Mesothelial cell of epicardium (in vitro differentiated cells): ENCODE results near the gene IFI44. TPM values are rescaled to one million over a fixed set of nuclear protein-coding genes. Genes with fewer than 3 reads are reported as not detected.

Source experiments
- DNase-seq, 2 experiments: peaks; one replicate each; pipeline ENCODE4 v3.0.0; 2021; ENCODE audit warnings: low spot score in 2 of 2; ENCODE audit not compliant: unreplicated experiment in 2 of 2
- H3K27ac Mint-ChIP-seq: 2 replicates; pipeline ENCODE4 v1.8.0; 2021; ENCODE audit warnings: mixed read lengths
- H3K27me3 Mint-ChIP-seq: 2 replicates; pipeline ENCODE4 v1.8.0; 2021; ENCODE audit warnings: low read depth, mixed read lengths
- H3K36me3 Mint-ChIP-seq: 2 replicates; pipeline ENCODE4 v1.8.0; 2021; ENCODE audit warnings: mixed read lengths
- H3K4me1 Mint-ChIP-seq: 2 replicates; pipeline ENCODE4 v1.8.0; 2021; ENCODE audit warnings: mixed read lengths
- H3K4me3 Mint-ChIP-seq: 2 replicates; pipeline ENCODE4 v1.8.0; 2021; ENCODE audit warnings: mild to moderate bottlenecking, moderate library complexity, mixed read lengths
- H3K9me3 Mint-ChIP-seq: 2 replicates; pipeline ENCODE4 v1.8.0; 2021; ENCODE audit warnings: mixed read lengths
- CTCF ChIP-seq: fragments of 200-600 bp; sonication (generic); IDR thresholded peaks from one replicate; pipeline ENCODE4 v1.5.0; 2021; ENCODE audit warnings: antibody characterized with exemption; ENCODE audit not compliant: unreplicated experiment
- total RNA-seq: library from RNA; stranded (reverse); gene quantifications from 3 replicates; pipeline ENCODE4 v1.2.1, GENCODE V29; 2021

Gene IFI44
- total RNA-seq, 1 donor from 2014 or later = 94.3 TPM

- no peak overlapping the region for H3K27ac Mint-ChIP-seq
- no peak for DNase-seq
Observed at GRCh38 chr1:78688697-78689096, 39.1 kb downstream of the IFI44 start.

GRCh38 chr1:78690516-78690915 is 40.9 kb downstream of the IFI44 start:
- H3K4me1 Mint-ChIP-seq = no peaks in the 10 kb centered on the region
- no peak overlapping the region for H3K4me3 Mint-ChIP-seq
- no peaks in the 10 kb centered on the region for H3K36me3 Mint-ChIP-seq
- no peak for TF ChIP-seq CTCF
- peaks cover 18% of the 10 kb centered on the region for H3K27me3 Mint-ChIP-seq
- H3K9me3 Mint-ChIP-seq = no peaks in the 10 kb centered on the region
- H3K27ac Mint-ChIP-seq = no peak overlapping the region
- DNase-seq = no peak

More at GRCh38 chr1:78688697-78689096, 39.1 kb downstream of the IFI44 start:
- Mint-ChIP-seq H3K9me3 (no peaks in the 10 kb centered on the region), H3K4me1 (no peaks in the 10 kb centered on the region), H3K27me3 (peaks cover 27% of the 10 kb centered on the region), H3K4me3 (no peak overlapping the region), H3K36me3 (no peaks in the 10 kb centered on the region)
- TF ChIP-seq CTCF = no peak

- H3K4me3 Mint-ChIP-seq = no peak overlapping the region
- H3K27me3 Mint-ChIP-seq = peaks cover 22% of the 10 kb centered on the region
- H3K4me1 Mint-ChIP-seq = no peaks in the 10 kb centered on the region
- no peak for TF ChIP-seq CTCF
- H3K9me3 Mint-ChIP-seq = peaks cover 12% of the 10 kb centered on the region
- no peak for DNase-seq
- no peak overlapping the region for H3K27ac Mint-ChIP-seq
- no peaks in the 10 kb centered on the region for H3K36me3 Mint-ChIP-seq
Observed at GRCh38 chr1:78691995-78692747, 42.5 kb downstream of the IFI44 start.

- H3K9me3 Mint-ChIP-seq = peaks cover 39% of the 10 kb centered on the region
- H3K4me1 Mint-ChIP-seq = no peaks in the 10 kb centered on the region
- H3K27ac Mint-ChIP-seq = no peak overlapping the region
- TF ChIP-seq CTCF = no peak
- no peak overlapping the region for H3K4me3 Mint-ChIP-seq
- DNase-seq = no peak
- H3K36me3 Mint-ChIP-seq = no peaks in the 10 kb centered on the region
- H3K27me3 Mint-ChIP-seq = peaks cover 15% of the 10 kb centered on the region
Observed at GRCh38 chr1:78699813-78700212, 50.2 kb downstream of the IFI44 start.

GRCh38 chr1:78702426-78702825 is 52.8 kb downstream of the IFI44 start:
- no peaks in the 10 kb centered on the region for H3K4me1 Mint-ChIP-seq
- H3K27me3 Mint-ChIP-seq = peaks cover 14% of the 10 kb centered on the region
- H3K36me3 Mint-ChIP-seq = no peaks in the 10 kb centered on the region
- no peak for TF ChIP-seq CTCF
- peaks cover 24% of the 10 kb centered on the region for H3K9me3 Mint-ChIP-seq
- no peak overlapping the region for H3K27ac Mint-ChIP-seq
- H3K4me3 Mint-ChIP-seq = no peak overlapping the region
- no peak for DNase-seq
